ENCODE data around the gene CACNA2D1. TPM values are rescaled to one million over a fixed set of nuclear protein-coding genes. Genes with fewer than 3 reads are reported as not detected.

The CACNA2D1 gene
- total RNA-seq, 4 donors from 2014 or later = 30.6 to 60.0 (median 45.7) TPM

DNA sequence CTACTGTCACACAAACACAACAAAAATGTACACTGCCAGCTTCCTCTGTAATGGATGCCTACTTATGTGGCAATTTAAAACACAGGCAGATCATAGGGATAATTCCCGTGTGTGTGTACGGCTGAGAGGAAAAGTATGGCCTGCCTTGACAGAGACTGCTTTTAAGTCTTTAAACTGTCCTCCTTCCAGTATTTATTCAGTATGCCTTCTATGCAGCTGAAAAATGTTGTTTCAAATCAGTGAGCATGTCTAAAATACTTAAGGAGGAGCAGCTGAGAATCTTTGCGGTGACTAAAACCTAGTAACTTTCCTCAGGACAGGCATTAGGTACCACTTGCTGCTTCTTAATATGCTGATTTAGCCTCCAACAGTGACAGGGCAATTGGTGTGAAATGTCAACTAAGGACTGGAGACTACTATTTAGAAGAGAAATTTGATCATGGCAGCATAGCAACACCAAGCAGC lies 126.3 kb downstream of the CACNA2D1 start:
- WGBS = 76% methylated on average over 3 of the region's 3 CpGs
- intact Hi-C loops (cut with DNase I) = no loop called here

GRCh38 chr7:82313269-82313668 lies 130.3 kb downstream of the CACNA2D1 start:
- Histone ChIP-seq H3K36me3 (no peaks in the 10 kb centered on the region), H3K4me1 (peaks cover 0 to 27% (median 12%) of the 10 kb centered on the region in 4 donors), H3K9me3 (peaks cover 0 to 8% (median 0%) of the 10 kb centered on the region in 4 donors), H3K27ac (replicated peaks in 1 of 4) (no peak overlapping the region), H3K4me3 (no peak overlapping the region), H3K27me3 (no peaks in the 10 kb centered on the region)
- no peak for TF ChIP-seq EP300 (IDR thresholded peaks at IDR 0.05)
- TF ChIP-seq POLR2A (IDR thresholded peaks at IDR 0.05; ENCODE audit: low read depth) = no peak
- TF ChIP-seq, protein P1, sequence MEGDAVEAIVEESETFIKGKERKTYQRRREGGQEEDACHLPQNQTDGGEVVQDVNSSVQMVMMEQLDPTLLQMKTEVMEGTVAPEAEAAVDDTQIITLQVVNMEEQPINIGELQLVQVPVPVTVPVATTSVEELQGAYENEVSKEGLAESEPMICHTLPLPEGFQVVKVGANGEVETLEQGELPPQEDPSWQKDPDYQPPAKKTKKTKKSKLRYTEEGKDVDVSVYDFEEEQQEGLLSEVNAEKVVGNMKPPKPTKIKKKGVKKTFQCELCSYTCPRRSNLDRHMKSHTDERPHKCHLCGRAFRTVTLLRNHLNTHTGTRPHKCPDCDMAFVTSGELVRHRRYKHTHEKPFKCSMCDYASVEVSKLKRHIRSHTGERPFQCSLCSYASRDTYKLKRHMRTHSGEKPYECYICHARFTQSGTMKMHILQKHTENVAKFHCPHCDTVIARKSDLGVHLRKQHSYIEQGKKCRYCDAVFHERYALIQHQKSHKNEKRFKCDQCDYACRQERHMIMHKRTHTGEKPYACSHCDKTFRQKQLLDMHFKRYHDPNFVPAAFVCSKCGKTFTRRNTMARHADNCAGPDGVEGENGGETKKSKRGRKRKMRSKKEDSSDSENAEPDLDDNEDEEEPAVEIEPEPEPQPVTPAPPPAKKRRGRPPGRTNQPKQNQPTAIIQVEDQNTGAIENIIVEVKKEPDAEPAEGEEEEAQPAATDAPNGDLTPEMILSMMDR (IDR thresholded peaks at IDR 0.05) = no peak
- no peak for TF ChIP-seq POLR2AphosphoS5 (IDR thresholded peaks at IDR 0.05)
- 77% methylated on average over 1 of the region's 1 CpG for WGBS
- intact Hi-C loops (cut with DNase I) = no loop called here
- no peak for DNase-seq (ENCODE audit: extremely low spot score)

More for the DNA sequence above, 126.3 kb downstream of the CACNA2D1 start:
- Histone ChIP-seq H3K36me3 (no peaks in the 10 kb centered on the region), H3K4me3 (no peak overlapping the region), H3K9me3 (no peaks in the 10 kb centered on the region), H3K27me3 (no peaks in the 10 kb centered on the region), H3K27ac (replicated peaks in 1 of 4) (no peak overlapping the region), H3K4me1 (peaks cover 0 to 47% (median 28%) of the 10 kb centered on the region in 4 donors)
- TF ChIP-seq, protein P1 (IDR thresholded peaks at IDR 0.05) = no peak
- no peak for TF ChIP-seq POLR2AphosphoS5 (IDR thresholded peaks at IDR 0.05)
- TF ChIP-seq POLR2A (IDR thresholded peaks at IDR 0.05; ENCODE audit: low read depth) = no peak
- no peak for TF ChIP-seq EP300 (IDR thresholded peaks at IDR 0.05)
- DNase-seq (ENCODE audit: extremely low spot score) = no peak

GRCh38 chr7:82312646-82313045 lies 130.9 kb downstream of the CACNA2D1 start:
- TF ChIP-seq, protein P1 (IDR thresholded peaks at IDR 0.05) = no peak
- TF ChIP-seq EP300 (IDR thresholded peaks at IDR 0.05) (no peak), POLR2AphosphoS5 (IDR thresholded peaks at IDR 0.05) (no peak), POLR2A (IDR thresholded peaks at IDR 0.05; ENCODE audit: low read depth) (no peak)
- peaks cover 0 to 22% (median 12%) of the 10 kb centered on the region in 4 donors for H3K4me1 ChIP-seq
- H3K36me3 ChIP-seq = no peaks in the 10 kb centered on the region
- no peak overlapping the region for H3K4me3 ChIP-seq
- DNase-seq (ENCODE audit: extremely low spot score) = no peak
- no peaks in the 10 kb centered on the region for H3K27me3 ChIP-seq
- peaks cover 0 to 8% (median 0%) of the 10 kb centered on the region in 4 donors for H3K9me3 ChIP-seq
- H3K27ac ChIP-seq (replicated peaks in 1 of 4) = no peak overlapping the region
- intact Hi-C loops (cut with DNase I) = no loop called here
- 88% methylated on average over 5 of the region's 5 CpGs for WGBS

DNA sequence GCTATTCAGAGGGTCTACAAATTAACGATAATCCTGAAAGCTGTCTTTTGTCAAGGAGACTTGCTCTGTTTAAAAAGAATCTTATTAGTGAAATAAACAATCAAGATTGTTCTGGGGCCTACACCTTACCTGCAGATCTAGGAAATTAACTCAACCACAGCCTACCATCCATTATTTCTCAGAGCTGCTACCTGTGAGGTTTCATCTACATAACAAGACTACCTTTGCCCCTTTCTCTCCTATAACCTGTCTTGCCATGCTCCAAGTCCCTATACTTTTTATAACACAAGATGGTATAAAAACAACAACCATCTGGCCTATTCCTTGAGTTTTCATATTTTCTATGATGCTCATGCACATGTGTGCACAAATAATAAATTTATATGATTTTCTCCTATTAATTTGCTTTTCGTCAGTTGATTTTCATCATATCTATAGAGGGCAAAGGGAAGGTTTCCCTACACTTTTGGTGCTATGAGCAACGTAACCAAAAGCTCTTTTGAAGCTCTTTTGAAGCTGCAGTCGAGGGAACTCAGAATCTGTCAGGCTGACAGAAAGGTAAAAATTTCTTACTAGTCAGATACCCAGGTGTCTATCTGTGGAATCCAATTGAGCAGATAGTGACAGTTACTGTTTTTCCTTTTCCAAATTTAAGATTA lies 138.1 kb downstream of the CACNA2D1 start:
- TF ChIP-seq POLR2A (IDR thresholded peaks at IDR 0.05; ENCODE audit: low read depth) (no peak), EP300 (IDR thresholded peaks at IDR 0.05) (no peak), POLR2AphosphoS5 (IDR thresholded peaks at IDR 0.05) (no peak)
- TF ChIP-seq, protein P1 (IDR thresholded peaks at IDR 0.05) = no peak
- 89% methylated on average over 4 of the region's 4 CpGs for WGBS
- Histone ChIP-seq H3K27me3 (no peaks in the 10 kb centered on the region), H3K9me3 (peaks cover 0 to 8% (median 0%) of the 10 kb centered on the region in 4 donors), H3K36me3 (no peaks in the 10 kb centered on the region), H3K4me3 (no peak overlapping the region), H3K27ac (replicated peaks in 1 of 4) (no peak overlapping the region), H3K4me1 (no peaks in the 10 kb centered on the region)
- no peak for DNase-seq (ENCODE audit: extremely low spot score)
- intact Hi-C loops (cut with DNase I) = no loop called here
